ENCODE data around the gene GAL3ST3. TPM values are rescaled to one million over a fixed set of nuclear protein-coding genes. Genes with fewer than 3 reads are reported as not detected.

GAL3ST3 gene
- total RNA-seq, 6 donors from 2014 or later, result 2.4 TPM; not detected in 5

DNA sequence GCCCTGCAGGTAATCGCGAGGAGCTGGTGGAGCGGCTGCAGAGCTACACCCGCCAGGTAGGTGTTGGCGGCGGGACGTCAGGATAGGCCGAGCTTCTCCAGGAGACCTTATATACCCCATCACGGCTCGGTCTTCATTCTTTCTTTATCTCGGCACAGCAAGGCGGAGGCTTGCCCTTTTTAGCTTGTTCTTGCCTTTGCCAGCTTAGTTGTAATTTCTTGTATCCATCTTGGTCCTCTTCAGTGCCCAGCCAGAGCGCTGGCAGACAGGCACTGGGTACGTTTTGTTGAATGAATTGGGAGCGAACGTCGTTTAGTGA is 3.7 kb upstream of the GAL3ST3 start:
- ATAC-seq (ENCODE audit: low FRiP score in 2 of 2) (no peak), DNase-seq (no peak)
- Histone ChIP-seq H3K36me3 (peaks cover 15 to 39% (median 37%) of the 10 kb centered on the region in 4 donors), H3K27ac (peak overlapping the region; percentile 84 to 93 (median 90)), H3K4me1 (peaks cover 23 to 36% (median 25%) of the 10 kb centered on the region in 4 donors), H3K4me3 (peak overlapping the region; percentile 82 to 99 (median 90)), H3K27me3 (peaks cover 0 to 15% (median 7%) of the 10 kb centered on the region in 4 donors), H3K9me3 (no peaks in the 10 kb centered on the region)
- TF ChIP-seq EP300 (IDR thresholded peaks at IDR 0.05) (no peak), CTCF (IDR thresholded peaks at IDR 0.05) (no peak), POLR2AphosphoS5 (IDR thresholded peaks at IDR 0.05) (no peak), POLR2A (IDR thresholded peaks at IDR 0.05) (no peak)
- 1 to 2% methylated on average over 15 to 17 of the region's 17 CpGs for WGBS, 2 donors

DNA sequence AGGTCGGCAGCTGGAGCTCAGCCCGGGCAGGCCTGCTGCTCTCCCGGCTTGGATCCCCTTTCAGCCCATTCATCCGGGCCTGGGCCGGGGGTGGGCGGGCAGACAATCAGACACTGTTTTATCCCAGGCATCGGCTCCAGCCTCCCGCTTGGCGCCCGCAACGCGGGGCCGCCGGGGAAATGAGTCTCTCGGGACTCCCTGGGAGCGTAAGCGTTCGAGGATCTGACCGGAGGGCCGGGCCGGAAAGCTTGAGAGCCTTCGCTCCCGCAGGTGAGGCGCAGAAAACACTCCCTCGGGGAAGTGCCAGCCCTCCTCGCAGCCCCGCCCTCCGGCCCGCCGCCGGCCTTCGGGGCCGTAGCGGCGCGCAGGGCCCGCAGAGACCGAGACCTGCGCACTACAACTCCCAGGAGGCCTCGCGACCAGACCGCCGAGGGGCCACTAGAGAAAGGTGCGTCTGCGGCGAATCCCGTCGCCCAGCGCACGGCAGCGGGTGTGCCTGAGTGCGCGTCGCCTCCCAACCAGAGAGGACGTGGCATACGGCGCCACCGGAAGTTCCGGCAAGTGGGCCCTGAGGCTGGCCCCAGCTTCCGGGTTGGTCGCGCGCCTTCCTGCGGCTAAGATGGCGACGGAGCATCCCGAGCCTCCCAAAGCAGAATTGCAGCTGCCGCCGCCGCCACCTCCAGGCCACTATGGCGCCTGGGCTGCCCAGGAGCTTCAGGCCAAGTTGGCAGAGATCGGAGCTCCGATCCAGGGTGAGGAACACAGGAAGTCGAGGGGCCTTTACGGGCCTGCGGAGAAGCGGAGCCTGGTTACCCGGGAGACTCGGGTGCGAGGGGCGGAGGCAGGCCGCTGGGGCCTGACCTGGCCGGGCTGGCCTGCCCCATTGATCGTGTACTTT is 3.1 kb upstream of the GAL3ST3 start, which contains the start of gene SF3B2:
Gene SF3B2 (plus strand): TSS at position 599 of the 898 bp plus-strand sequence. CDS start 21 bp downstream, at position 620.
- peaks cover 23 to 36% (median 25%) of the 10 kb centered on the region in 4 donors for H3K4me1 ChIP-seq
- ATAC-seq (ENCODE audit: low FRiP score in 2 of 2) (peak; percentile 99), DNase-seq (peak; percentile 97 to 100)
- peaks cover 0 to 15% (median 7%) of the 10 kb centered on the region in 4 donors for H3K27me3 ChIP-seq
- peaks cover 12 to 33% (median 31%) of the 10 kb centered on the region in 4 donors for H3K36me3 ChIP-seq
- peak within 1 kb of the TSS; percentile 84 to 93 (median 90) for H3K27ac ChIP-seq
- WGBS, 2 donors, result 0 to 1% methylated on average over 8 to 54 of the region's 84 CpGs
- peak within 1 kb of the TSS; percentile 82 to 99 (median 90) for H3K4me3 ChIP-seq
- no peaks in the 10 kb centered on the region for H3K9me3 ChIP-seq
- TF ChIP-seq POLR2A (IDR thresholded peaks at IDR 0.05) (peak in 3 of 4 donors; percentile 28 to 80 (median 52)), EP300 (IDR thresholded peaks at IDR 0.05) (peak in 1 of 4 donors; percentile 0), POLR2AphosphoS5 (IDR thresholded peaks at IDR 0.05) (peak; percentile 90 to 94), CTCF (IDR thresholded peaks at IDR 0.05) (peak in 2 of 6 experiments; percentile 9 to 48)

- peak overlapping the region; percentile 9 to 93 (median 84) for H3K4me3 ChIP-seq
- ATAC-seq (ENCODE audit: low FRiP score in 2 of 2), result no peak
These were observed 2.4 kb upstream of the GAL3ST3 start for GRCh38 chr11:66051371-66051765.

GRCh38 chr11:66050581-66051231 is 1.7 kb upstream of the GAL3ST3 start:
- H3K27me3 ChIP-seq, result peaks cover 0 to 15% (median 7%) of the 10 kb centered on the region in 4 donors
- WGBS, 2 donors, result 77 to 89% methylated on average over 5 of the region's 5 CpGs
- H3K36me3 ChIP-seq, result peaks cover 6 to 20% (median 18%) of the 10 kb centered on the region in 4 donors
- H3K4me3 ChIP-seq, result no peak overlapping the region
- ATAC-seq (ENCODE audit: low FRiP score in 2 of 2) (no peak), DNase-seq (no peak)
- peak overlapping the region in 2 of 4 donors; percentile 92 to 93 for H3K27ac ChIP-seq
- peaks cover 23 to 36% (median 25%) of the 10 kb centered on the region in 4 donors for H3K4me1 ChIP-seq
- H3K9me3 ChIP-seq, result no peaks in the 10 kb centered on the region
- TF ChIP-seq POLR2A (IDR thresholded peaks at IDR 0.05), result no peak
- no peak for TF ChIP-seq CTCF (IDR thresholded peaks at IDR 0.05)
- no peak for TF ChIP-seq EP300 (IDR thresholded peaks at IDR 0.05)
- no peak for TF ChIP-seq POLR2AphosphoS5 (IDR thresholded peaks at IDR 0.05)

More at GRCh38 chr11:66051371-66051765, 2.4 kb upstream of the GAL3ST3 start:
- Histone ChIP-seq H3K4me1 (peaks cover 23 to 36% (median 25%) of the 10 kb centered on the region in 4 donors), H3K27ac (peak overlapping the region; percentile 84 to 93 (median 90)), H3K36me3 (peaks cover 6 to 27% (median 24%) of the 10 kb centered on the region in 4 donors), H3K9me3 (no peaks in the 10 kb centered on the region), H3K27me3 (peaks cover 0 to 15% (median 7%) of the 10 kb centered on the region in 4 donors)
- DNase-seq, result no peak
- TF ChIP-seq CTCF (IDR thresholded peaks at IDR 0.05) (no peak), EP300 (IDR thresholded peaks at IDR 0.05) (no peak), POLR2A (IDR thresholded peaks at IDR 0.05) (no peak), POLR2AphosphoS5 (IDR thresholded peaks at IDR 0.05) (no peak)
- WGBS, 2 donors, result 29% methylated on average over 12 of the region's 12 CpGs
